Measurements from ENCODE around the gene CACNA2D2. TPM values are rescaled to one million over a fixed set of nuclear protein-coding genes. Genes with fewer than 3 reads are reported as not detected.

The CACNA2D2 gene
- total and polyA plus RNA-seq, 7 donors = 0.49 to 1.7 (median 1.1) TPM; not detected in 1

GRCh38 chr3:50372349-50372748 lies 131.1 kb downstream of the CACNA2D2 start:
- no peaks in the 10 kb centered on the region for H3K4me1 ChIP-seq
- no peaks in the 10 kb centered on the region for H3K9me3 ChIP-seq
- TF ChIP-seq POLR2A (IDR thresholded peaks at IDR 0.05) (no peak), EP300 (IDR thresholded peaks at IDR 0.05) (no peak), POLR2AphosphoS5 (IDR thresholded peaks at IDR 0.05) (no peak)
- TF ChIP-seq, protein P1, sequence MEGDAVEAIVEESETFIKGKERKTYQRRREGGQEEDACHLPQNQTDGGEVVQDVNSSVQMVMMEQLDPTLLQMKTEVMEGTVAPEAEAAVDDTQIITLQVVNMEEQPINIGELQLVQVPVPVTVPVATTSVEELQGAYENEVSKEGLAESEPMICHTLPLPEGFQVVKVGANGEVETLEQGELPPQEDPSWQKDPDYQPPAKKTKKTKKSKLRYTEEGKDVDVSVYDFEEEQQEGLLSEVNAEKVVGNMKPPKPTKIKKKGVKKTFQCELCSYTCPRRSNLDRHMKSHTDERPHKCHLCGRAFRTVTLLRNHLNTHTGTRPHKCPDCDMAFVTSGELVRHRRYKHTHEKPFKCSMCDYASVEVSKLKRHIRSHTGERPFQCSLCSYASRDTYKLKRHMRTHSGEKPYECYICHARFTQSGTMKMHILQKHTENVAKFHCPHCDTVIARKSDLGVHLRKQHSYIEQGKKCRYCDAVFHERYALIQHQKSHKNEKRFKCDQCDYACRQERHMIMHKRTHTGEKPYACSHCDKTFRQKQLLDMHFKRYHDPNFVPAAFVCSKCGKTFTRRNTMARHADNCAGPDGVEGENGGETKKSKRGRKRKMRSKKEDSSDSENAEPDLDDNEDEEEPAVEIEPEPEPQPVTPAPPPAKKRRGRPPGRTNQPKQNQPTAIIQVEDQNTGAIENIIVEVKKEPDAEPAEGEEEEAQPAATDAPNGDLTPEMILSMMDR (IDR thresholded peaks at IDR 0.05) = no peak
- H3K27me3 ChIP-seq = peaks cover 0 to 42% (median 12%) of the 10 kb centered on the region in 3 donors
- H3K27ac ChIP-seq = no peak overlapping the region
- H3K4me3 ChIP-seq = no peak overlapping the region
- WGBS, 2 donors = 20 to 58% methylated on average over 8 of the region's 8 CpGs
- intact Hi-C loops (cut with DNase I) = no loop called here
- no peaks in the 10 kb centered on the region for H3K36me3 ChIP-seq
- no peak for DNase-seq

- Histone ChIP-seq H3K9me3 (no peaks in the 10 kb centered on the region), H3K36me3 (no peaks in the 10 kb centered on the region), H3K27me3 (peaks cover 0 to 42% (median 12%) of the 10 kb centered on the region in 3 donors), H3K27ac (no peak overlapping the region), H3K4me3 (no peak overlapping the region), H3K4me1 (no peaks in the 10 kb centered on the region)
- TF ChIP-seq POLR2A (IDR thresholded peaks at IDR 0.05) (no peak), EP300 (IDR thresholded peaks at IDR 0.05) (no peak), POLR2AphosphoS5 (IDR thresholded peaks at IDR 0.05) (no peak)
- TF ChIP-seq, protein P1 (IDR thresholded peaks at IDR 0.05) = no peak
- DNase-seq = no peak
- WGBS, 2 donors = 70 to 90% methylated on average over 3 of the region's 3 CpGs
- intact Hi-C loops (cut with DNase I) = no loop called here
These were observed 132.2 kb downstream of the CACNA2D2 start for GRCh38 chr3:50371133-50371685.

DNA sequence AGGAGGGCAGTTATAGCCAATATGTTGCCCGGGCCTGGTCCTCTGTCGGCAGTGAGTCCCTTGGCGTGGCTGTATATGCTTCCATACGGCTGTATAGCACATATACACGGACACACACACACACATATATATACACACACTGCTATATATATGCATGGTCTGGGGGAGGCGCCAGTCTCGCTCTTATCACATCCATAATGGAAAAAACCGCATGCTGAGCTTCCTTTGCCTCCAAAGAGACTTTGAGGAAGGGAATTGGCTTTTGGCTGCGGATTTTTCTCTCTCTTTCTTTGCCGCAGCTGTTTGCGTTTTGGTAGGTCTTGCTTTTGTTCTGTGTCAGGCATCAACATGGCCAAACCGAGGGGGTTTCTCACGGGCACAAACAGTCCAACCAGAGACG lies 132.8 kb downstream of the CACNA2D2 start:
- TF ChIP-seq POLR2AphosphoS5 (IDR thresholded peaks at IDR 0.05) = no peak
- TF ChIP-seq POLR2A (IDR thresholded peaks at IDR 0.05) = no peak
- TF ChIP-seq, protein P1 (IDR thresholded peaks at IDR 0.05) = no peak
- no peak for TF ChIP-seq EP300 (IDR thresholded peaks at IDR 0.05)
- 42 to 62% methylated on average over 14 of the region's 14 CpGs for WGBS, 2 donors
- H3K27me3 ChIP-seq = peaks cover 0 to 42% (median 12%) of the 10 kb centered on the region in 3 donors
- H3K4me1 ChIP-seq = peaks cover 0 to 1% (median under 1%) of the 10 kb centered on the region in 4 donors
- H3K4me3 ChIP-seq = no peak overlapping the region
- intact Hi-C loops (cut with DNase I) = no loop called here
- H3K36me3 ChIP-seq = no peaks in the 10 kb centered on the region
- H3K27ac ChIP-seq = no peak overlapping the region
- H3K9me3 ChIP-seq = no peaks in the 10 kb centered on the region
- DNase-seq = no peak

DNA sequence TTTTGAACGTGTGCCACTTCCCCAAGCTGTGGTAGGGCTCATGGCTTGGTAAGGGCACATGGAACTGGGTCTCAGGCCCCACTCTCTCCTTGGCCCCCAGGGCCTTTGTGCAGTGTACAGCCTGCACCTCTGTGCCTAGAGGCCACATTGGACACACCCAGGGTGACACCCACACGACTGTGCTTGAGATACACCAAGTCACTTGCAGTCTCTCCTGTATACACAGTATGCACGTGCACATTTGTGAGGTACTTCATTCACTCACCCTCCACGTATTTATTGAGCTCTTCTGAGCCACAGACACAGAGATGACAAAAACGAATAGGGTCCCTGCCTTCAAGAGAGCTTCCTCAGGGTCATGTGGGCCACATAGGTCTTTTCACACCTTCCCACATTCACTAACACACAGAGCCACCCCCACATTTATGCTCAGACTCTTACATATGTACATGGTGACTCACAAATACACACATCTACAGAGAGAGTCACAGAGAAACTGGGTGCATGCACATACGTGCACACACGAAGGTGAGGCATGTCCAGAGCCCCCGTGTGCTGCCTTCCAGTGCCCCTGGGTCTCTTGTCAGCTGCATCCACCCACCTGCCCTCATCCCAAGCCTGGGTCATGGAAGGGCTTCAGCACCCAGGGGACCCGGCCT lies 134.3 kb downstream of the CACNA2D2 start:
- Histone ChIP-seq H3K27me3 (peaks cover 0 to 34% (median 12%) of the 10 kb centered on the region in 3 donors), H3K36me3 (no peaks in the 10 kb centered on the region), H3K4me1 (peaks cover 0 to 13% (median 12%) of the 10 kb centered on the region in 4 donors), H3K27ac (no peak overlapping the region), H3K4me3 (no peak overlapping the region), H3K9me3 (no peaks in the 10 kb centered on the region)
- DNase-seq = no peak
- intact Hi-C loops (cut with DNase I) = loop anchor here (5.0 kb wide), 1 partner anchor 173 kb away; no protein-coding TSS in a partner anchor
- 62 to 78% methylated on average over 9 of the region's 9 CpGs for WGBS, 2 donors
- TF ChIP-seq POLR2A (IDR thresholded peaks at IDR 0.05) (no peak), EP300 (IDR thresholded peaks at IDR 0.05) (no peak), POLR2AphosphoS5 (IDR thresholded peaks at IDR 0.05) (no peak)
- TF ChIP-seq, protein P1 (IDR thresholded peaks at IDR 0.05) = no peak
